ENCODE data around the gene AIMP1.

AIMP1 gene

DNA sequence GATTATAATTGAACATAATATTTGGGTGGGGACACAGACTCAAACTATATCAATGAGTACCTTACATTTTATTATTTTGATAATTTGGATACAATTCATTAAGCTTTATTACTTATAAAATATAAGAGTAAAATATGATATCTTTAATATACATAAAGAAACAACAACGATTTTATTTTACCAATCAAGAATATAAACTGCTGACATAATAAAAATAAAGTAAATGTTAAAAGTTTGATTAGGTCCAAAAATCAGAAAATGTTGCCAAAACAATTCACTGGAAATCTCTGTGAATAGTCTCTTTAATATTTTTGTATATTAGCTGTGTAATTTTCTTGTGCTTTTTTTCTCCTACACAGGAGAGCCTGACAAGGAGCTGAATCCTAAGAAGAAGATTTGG is 30.8 kb downstream of the AIMP1 start:
- ATAC-seq (ENCODE audit: low read depth) (no peak), DNase-seq (ENCODE audit: low spot score in 2 of 2) (no peak)
- no peaks in the 10 kb centered on the region for H3K27me3 Mint-ChIP-seq
- no peak overlapping the region for H3K27ac Mint-ChIP-seq
- H3K4me3 Mint-ChIP-seq = no peak overlapping the region
- H3K9me3 Mint-ChIP-seq = no peaks in the 10 kb centered on the region
- H3K4me1 Mint-ChIP-seq = peaks cover 6% of the 10 kb centered on the region
- peaks cover 27% of the 10 kb centered on the region for H3K36me3 Mint-ChIP-seq

DNA sequence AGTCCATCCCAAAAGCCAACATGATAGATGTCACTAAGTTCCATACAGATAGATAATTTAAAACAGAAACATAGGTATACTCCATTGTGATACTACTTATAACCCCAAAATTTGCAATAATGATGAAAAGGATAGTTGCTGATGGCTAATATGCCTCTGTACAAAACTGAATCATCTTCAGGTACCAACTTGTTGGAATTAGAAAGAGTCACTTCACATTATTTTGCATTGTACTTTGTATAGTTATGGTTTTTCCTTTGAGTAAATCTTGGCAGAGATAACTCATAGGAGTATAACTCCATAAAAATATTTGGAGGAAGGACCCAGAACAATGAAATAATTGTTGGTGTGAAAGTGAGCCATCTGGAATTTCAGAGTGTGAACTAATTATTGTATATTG is 34.7 kb downstream of the AIMP1 start:
- no peak overlapping the region for H3K4me3 Mint-ChIP-seq
- no peaks in the 10 kb centered on the region for H3K9me3 Mint-ChIP-seq
- no peak overlapping the region for H3K27ac Mint-ChIP-seq
- H3K27me3 Mint-ChIP-seq = no peaks in the 10 kb centered on the region
- H3K36me3 Mint-ChIP-seq = peaks cover 22% of the 10 kb centered on the region
- peaks cover 5% of the 10 kb centered on the region for H3K4me1 Mint-ChIP-seq
- no peak for DNase-seq (ENCODE audit: low spot score in 2 of 2)
- ATAC-seq (ENCODE audit: low read depth) = no peak

DNA sequence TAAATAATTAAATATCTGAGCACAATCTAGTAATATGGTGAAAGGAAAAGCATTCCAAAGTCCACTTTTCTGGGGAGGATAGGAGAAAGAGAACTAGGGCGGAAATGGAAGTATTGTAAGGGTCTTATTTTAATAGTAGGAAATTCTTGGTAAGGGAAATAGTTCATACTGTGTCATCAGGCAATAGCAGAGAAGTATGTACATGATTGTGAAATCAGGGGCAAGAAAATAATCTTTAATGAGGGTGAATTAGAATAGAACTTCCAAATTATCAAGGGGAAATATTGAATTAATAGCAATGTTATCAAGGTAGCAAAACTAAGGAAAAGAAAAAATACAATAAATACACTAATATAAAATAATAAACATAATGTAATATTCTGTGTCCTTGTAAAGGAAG is 37.4 kb downstream of the AIMP1 start:
- peaks cover 13% of the 10 kb centered on the region for H3K36me3 Mint-ChIP-seq
- no peaks in the 10 kb centered on the region for H3K27me3 Mint-ChIP-seq
- no peak overlapping the region for H3K4me3 Mint-ChIP-seq
- H3K27ac Mint-ChIP-seq = no peak overlapping the region
- DNase-seq (ENCODE audit: low spot score in 2 of 2) = no peak
- H3K9me3 Mint-ChIP-seq = peaks cover 2% of the 10 kb centered on the region
- ATAC-seq (ENCODE audit: low read depth) = no peak
- peaks cover 5% of the 10 kb centered on the region for H3K4me1 Mint-ChIP-seq

- DNase-seq (ENCODE audit: low spot score in 2 of 2) = no peak
- peaks cover 5% of the 10 kb centered on the region for H3K4me1 Mint-ChIP-seq
- peaks cover 8% of the 10 kb centered on the region for H3K36me3 Mint-ChIP-seq
- no peak overlapping the region for H3K27ac Mint-ChIP-seq
- no peaks in the 10 kb centered on the region for H3K27me3 Mint-ChIP-seq
- no peak overlapping the region for H3K4me3 Mint-ChIP-seq
- peaks cover 2% of the 10 kb centered on the region for H3K9me3 Mint-ChIP-seq
- ATAC-seq (ENCODE audit: low read depth) = no peak
Observed at GRCh38 chr4:106355193-106355592, 38.8 kb downstream of the AIMP1 start.

- no peaks in the 10 kb centered on the region for H3K27me3 Mint-ChIP-seq
- no peaks in the 10 kb centered on the region for H3K4me1 Mint-ChIP-seq
- H3K27ac Mint-ChIP-seq = no peak overlapping the region
- H3K36me3 Mint-ChIP-seq = no peaks in the 10 kb centered on the region
- DNase-seq (ENCODE audit: low spot score in 2 of 2) = no peak
- peaks cover 2% of the 10 kb centered on the region for H3K9me3 Mint-ChIP-seq
- ATAC-seq (ENCODE audit: low read depth) = no peak
- H3K4me3 Mint-ChIP-seq = no peak overlapping the region
Observed at GRCh38 chr4:106358899-106359298, 42.5 kb downstream of the AIMP1 start.

DNA sequence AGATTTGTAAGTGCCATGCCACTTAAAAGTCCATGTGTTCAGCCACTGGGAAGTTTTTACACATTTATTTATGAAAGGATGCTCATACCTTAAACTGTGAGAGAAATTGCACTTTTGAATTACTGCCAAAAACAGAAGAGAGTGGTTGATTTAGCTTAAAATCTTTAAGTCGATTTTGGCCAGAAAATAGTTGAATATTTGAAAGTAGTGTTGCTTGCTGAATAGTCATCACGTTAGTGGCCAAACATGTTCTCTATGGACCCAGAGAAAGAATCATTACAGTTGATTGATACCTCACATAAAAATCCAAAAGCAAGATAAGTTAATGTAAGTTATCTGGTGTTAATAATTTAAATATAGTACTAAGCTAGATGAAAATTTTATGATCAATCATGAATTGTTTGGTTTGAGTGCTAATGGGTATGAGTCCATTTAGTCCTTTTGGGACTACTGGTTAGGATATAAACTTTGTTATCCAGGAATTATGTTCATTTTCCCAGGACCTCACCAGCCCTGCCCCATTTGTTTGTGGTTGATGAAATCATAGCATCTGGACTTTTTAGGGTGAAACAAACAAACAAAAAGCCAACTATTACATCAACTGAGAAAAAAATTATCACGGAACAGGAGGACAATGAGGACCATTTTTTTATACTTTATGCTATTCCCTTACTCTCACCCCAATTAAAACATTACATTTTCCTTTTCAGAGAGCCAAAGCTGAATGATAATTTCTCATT is 45.9 kb downstream of the AIMP1 start:
- Mint-ChIP-seq H3K36me3 (no peaks in the 10 kb centered on the region), H3K4me1 (no peaks in the 10 kb centered on the region), H3K4me3 (no peak overlapping the region), H3K9me3 (peaks cover 2% of the 10 kb centered on the region), H3K27me3 (no peaks in the 10 kb centered on the region), H3K27ac (no peak overlapping the region)
- no peak for DNase-seq (ENCODE audit: low spot score in 2 of 2)
- no peak for ATAC-seq (ENCODE audit: low read depth)

DNA sequence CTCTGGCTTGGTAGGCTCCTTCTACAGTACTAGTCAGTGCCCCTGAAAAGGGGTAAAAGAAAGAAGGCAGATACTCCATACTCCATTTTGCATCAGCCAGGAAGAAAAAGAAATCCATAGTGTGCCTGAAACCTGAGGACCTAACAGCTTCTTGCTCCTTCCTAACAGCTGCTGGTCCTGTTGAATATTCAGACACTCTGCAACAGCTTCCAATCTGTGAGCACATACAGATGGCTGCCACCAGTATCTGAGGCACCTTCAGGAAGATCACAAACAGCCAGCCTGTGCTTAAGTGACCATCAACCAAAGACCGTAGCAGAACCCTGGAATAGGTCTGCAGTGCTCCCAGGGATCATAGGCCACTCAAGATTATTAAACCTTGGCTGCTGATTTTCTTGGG is 47.9 kb downstream of the AIMP1 start:
- ATAC-seq (ENCODE audit: low read depth) (no peak), DNase-seq (ENCODE audit: low spot score in 2 of 2) (no peak)
- peaks cover 2% of the 10 kb centered on the region for H3K27me3 Mint-ChIP-seq
- H3K4me1 Mint-ChIP-seq = peaks cover under 1% of the 10 kb centered on the region
- H3K36me3 Mint-ChIP-seq = no peaks in the 10 kb centered on the region
- no peak overlapping the region for H3K4me3 Mint-ChIP-seq
- H3K27ac Mint-ChIP-seq = no peak overlapping the region
- no peaks in the 10 kb centered on the region for H3K9me3 Mint-ChIP-seq

DNA sequence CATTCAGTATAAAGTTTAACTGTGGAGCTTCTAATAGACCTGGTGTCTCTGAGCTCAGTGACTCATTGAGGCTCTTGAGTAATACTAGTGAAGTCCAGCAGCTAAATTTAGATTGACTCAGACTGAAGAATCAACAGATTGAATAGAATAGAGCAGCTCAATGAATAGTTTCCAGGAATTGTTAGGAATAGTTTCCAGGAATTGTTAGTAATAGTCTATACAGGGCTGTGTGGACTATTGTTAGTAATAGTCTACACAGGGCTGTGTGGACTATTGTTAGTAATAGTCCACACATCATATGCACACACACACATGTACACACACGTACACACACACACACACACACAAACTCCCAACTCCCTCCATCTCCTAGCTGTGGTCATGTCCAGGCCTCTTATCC is 49.3 kb downstream of the AIMP1 start:
- H3K36me3 Mint-ChIP-seq = no peaks in the 10 kb centered on the region
- H3K27me3 Mint-ChIP-seq = peaks cover 5% of the 10 kb centered on the region
- ATAC-seq (ENCODE audit: low read depth) = no peak
- H3K4me1 Mint-ChIP-seq = peaks cover 2% of the 10 kb centered on the region
- no peak for DNase-seq (ENCODE audit: low spot score in 2 of 2)
- no peaks in the 10 kb centered on the region for H3K9me3 Mint-ChIP-seq
- H3K4me3 Mint-ChIP-seq = no peak overlapping the region
- no peak overlapping the region for H3K27ac Mint-ChIP-seq

DNA sequence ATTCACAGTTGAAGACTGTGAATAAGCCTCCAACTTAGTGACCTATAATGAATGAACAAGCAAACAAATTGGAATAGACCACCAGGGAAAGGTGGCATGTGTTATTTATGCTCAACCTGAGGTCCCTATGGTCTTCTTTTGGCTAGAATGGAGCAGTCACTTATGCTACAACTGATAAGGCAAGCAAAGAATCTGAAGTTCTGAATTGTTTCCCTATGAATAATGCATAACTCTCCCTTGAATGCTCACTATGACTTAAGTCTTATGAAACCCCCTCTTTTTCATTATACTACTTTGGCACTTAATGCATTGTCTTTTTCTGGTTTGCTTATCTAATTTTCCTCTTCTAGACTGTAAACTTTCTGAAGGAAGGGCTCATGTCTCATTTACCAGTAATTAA is 49.7 kb downstream of the AIMP1 start:
- no peaks in the 10 kb centered on the region for H3K36me3 Mint-ChIP-seq
- H3K4me1 Mint-ChIP-seq = peaks cover 2% of the 10 kb centered on the region
- H3K27ac Mint-ChIP-seq = no peak overlapping the region
- no peak for ATAC-seq (ENCODE audit: low read depth)
- no peak for DNase-seq (ENCODE audit: low spot score in 2 of 2)
- H3K9me3 Mint-ChIP-seq = no peaks in the 10 kb centered on the region
- no peak overlapping the region for H3K4me3 Mint-ChIP-seq
- peaks cover 5% of the 10 kb centered on the region for H3K27me3 Mint-ChIP-seq

DNA sequence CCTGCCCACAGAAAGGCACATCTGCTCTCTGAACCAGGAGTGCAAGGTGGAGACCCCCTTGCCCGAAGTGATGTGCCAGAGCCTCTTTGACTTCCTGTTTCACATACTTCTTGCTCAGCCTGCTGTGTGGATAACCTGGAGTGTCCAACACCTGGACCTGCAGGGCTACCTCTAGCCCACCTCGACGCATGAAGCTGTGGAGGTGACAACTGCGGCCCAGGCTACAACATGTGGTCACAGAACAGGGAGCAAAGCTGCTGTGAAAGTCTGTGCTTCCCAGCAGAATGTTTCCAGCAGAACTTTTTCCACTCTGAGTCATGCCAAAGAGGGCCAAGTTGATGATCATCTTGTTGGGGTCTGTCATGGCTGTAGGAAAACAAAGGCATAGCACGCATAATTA is 50.7 kb downstream of the AIMP1 start:
- ATAC-seq (ENCODE audit: low read depth) (no peak), DNase-seq (ENCODE audit: low spot score in 2 of 2) (no peak)
- Mint-ChIP-seq H3K36me3 (no peaks in the 10 kb centered on the region), H3K27me3 (peaks cover 5% of the 10 kb centered on the region), H3K9me3 (no peaks in the 10 kb centered on the region), H3K4me3 (no peak overlapping the region), H3K27ac (no peak overlapping the region), H3K4me1 (peaks cover 2% of the 10 kb centered on the region)

- peaks cover 2% of the 10 kb centered on the region for H3K4me1 Mint-ChIP-seq
- no peaks in the 10 kb centered on the region for H3K9me3 Mint-ChIP-seq
- H3K4me3 Mint-ChIP-seq = no peak within 1 kb of the TSS
- H3K36me3 Mint-ChIP-seq = no peaks in the 10 kb centered on the region
- no peak for ATAC-seq (ENCODE audit: low read depth)
- H3K27me3 Mint-ChIP-seq = peaks cover 6% of the 10 kb centered on the region
- no peak within 1 kb of the TSS for H3K27ac Mint-ChIP-seq
- DNase-seq (ENCODE audit: low spot score in 2 of 2) = no peak
Observed at GRCh38 chr4:106368678-106369077, 52.3 kb downstream of the AIMP1 start, which contains the start of gene GIMD1. Gene GIMD1 (minus strand): TSS chr4:106368778. CDS start chr4:106367435, 1,343 bp downstream.

DNA sequence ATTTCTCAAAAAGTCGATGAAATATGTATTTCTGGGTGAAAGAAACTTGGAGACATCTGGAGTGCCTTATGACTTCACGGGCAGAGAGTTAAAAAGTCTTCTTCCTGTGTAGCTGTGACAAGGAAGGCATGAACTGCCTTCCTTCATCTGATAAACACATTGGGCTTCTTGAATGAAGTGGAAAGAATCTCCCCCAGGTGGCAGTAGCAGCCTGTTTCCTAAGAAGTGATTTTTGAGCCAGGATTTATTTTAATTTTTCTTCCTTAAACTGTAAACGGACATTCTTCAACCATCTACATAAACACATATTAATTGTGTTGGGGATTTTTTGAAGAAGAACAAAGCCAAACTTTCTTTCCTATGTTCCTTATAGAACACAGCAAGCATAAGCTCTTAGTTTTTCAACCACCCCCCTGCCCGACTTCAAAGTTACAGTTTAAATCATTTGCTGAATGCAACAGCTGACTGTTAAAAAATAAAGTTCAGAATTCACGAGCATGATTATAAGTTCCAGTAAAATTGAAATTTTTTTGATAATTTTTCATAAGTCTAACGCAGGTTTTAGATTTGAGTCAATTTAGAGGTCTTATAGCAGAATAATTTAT is 53.2 kb downstream of the AIMP1 start:
- H3K36me3 Mint-ChIP-seq = no peaks in the 10 kb centered on the region
- ATAC-seq (ENCODE audit: low read depth) = peak; percentile 37
- no peaks in the 10 kb centered on the region for H3K9me3 Mint-ChIP-seq
- H3K4me1 Mint-ChIP-seq = peaks cover 2% of the 10 kb centered on the region
- H3K27ac Mint-ChIP-seq = no peak overlapping the region
- H3K4me3 Mint-ChIP-seq = no peak overlapping the region
- no peak for DNase-seq (ENCODE audit: low spot score in 2 of 2)
- H3K27me3 Mint-ChIP-seq = peaks cover 9% of the 10 kb centered on the region

DNA sequence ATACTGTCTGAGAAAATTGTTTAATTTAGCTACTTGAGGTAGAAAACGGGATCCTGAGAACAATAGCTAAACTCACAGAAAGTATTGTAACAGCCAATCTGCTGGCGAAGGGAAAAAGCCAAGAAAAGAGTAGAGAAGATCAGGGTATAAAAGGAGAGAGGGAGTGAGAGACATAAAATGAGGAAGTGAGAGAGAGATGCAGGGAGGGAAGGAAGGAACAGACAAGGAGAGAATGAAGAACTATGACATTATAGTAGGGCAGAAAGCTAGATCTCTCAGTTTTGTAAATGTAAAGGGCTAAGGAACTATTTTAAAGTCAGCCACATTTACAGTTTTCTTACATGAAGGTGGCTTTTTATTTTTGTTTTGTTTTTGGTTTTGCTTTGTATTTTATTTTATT is 53.9 kb downstream of the AIMP1 start:
- no peaks in the 10 kb centered on the region for H3K36me3 Mint-ChIP-seq
- peaks cover 2% of the 10 kb centered on the region for H3K4me1 Mint-ChIP-seq
- ATAC-seq (ENCODE audit: low read depth) (no peak), DNase-seq (ENCODE audit: low spot score in 2 of 2) (no peak)
- H3K4me3 Mint-ChIP-seq = no peak overlapping the region
- H3K27ac Mint-ChIP-seq = no peak overlapping the region
- H3K27me3 Mint-ChIP-seq = peaks cover 10% of the 10 kb centered on the region
- H3K9me3 Mint-ChIP-seq = no peaks in the 10 kb centered on the region

DNA sequence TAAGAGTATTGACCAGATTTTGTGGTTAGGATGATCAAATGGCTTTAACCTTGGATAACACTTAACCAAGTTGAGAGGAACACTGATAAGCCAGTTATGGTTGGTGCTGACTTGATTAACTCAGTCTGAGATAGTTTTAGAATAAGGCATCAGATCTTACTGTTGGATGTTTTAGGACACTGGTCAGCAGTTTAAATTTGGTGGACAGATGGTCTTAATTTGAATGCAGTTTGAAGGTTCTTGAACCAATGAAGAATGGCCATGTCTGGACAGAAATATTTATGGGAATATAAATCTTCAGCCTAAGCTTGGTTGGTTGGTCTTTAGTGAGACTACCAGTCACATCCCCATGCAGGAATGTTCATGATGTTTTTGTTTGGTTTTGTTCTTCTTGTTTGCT is 54.8 kb downstream of the AIMP1 start:
- Mint-ChIP-seq H3K27me3 (peaks cover 14% of the 10 kb centered on the region), H3K36me3 (no peaks in the 10 kb centered on the region), H3K9me3 (no peaks in the 10 kb centered on the region), H3K4me1 (peaks cover 2% of the 10 kb centered on the region), H3K4me3 (no peak overlapping the region), H3K27ac (no peak overlapping the region)
- ATAC-seq (ENCODE audit: low read depth) = no peak
- no peak for DNase-seq (ENCODE audit: low spot score in 2 of 2)

DNA sequence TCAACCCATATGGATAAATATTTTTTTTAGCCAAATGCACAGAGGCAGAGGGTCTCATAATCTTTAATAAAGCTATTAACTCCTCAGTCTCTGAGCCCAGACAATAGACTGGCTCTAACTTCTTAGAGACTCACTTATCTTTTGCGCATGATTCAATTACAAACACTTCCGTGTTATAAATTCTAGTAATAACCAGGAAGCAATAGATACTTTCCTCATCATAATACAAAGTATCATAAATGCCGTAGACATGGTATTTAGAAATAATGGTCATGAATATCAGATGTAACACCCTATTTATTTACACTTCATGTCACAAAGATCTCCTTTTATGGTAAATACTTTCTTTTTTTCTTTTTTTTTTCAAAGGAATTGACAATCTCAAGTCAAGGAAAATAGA is 56.7 kb downstream of the AIMP1 start:
- DNase-seq (ENCODE audit: low spot score in 2 of 2) (no peak), ATAC-seq (ENCODE audit: low read depth) (no peak)
- H3K36me3 Mint-ChIP-seq = no peaks in the 10 kb centered on the region
- H3K4me3 Mint-ChIP-seq = no peak overlapping the region
- peaks cover 11% of the 10 kb centered on the region for H3K27me3 Mint-ChIP-seq
- no peaks in the 10 kb centered on the region for H3K9me3 Mint-ChIP-seq
- H3K4me1 Mint-ChIP-seq = peaks cover 2% of the 10 kb centered on the region
- H3K27ac Mint-ChIP-seq = no peak overlapping the region
